Hindlimb muscle (tissue), 1 donor: ENCODE results near the gene BTBD9. TPM values are rescaled to one million over a fixed set of nuclear protein-coding genes. Genes with fewer than 3 reads are reported as not detected.

Source experiments
- DNase-seq: peaks from one replicate; pipeline ENCODE4 v3.0.0-alpha.2; 2013
- polyA plus RNA-seq: library from polyadenylated mRNA; unstranded; fragments of 120-200 nt; gene quantifications from one replicate; pipeline ENCODE4 v1.2.1, GENCODE V29; 2013; ENCODE audit not compliant: insufficient read length

Gene BTBD9
- polyA plus RNA-seq, 1 donor, result 8.1 TPM

DNA sequence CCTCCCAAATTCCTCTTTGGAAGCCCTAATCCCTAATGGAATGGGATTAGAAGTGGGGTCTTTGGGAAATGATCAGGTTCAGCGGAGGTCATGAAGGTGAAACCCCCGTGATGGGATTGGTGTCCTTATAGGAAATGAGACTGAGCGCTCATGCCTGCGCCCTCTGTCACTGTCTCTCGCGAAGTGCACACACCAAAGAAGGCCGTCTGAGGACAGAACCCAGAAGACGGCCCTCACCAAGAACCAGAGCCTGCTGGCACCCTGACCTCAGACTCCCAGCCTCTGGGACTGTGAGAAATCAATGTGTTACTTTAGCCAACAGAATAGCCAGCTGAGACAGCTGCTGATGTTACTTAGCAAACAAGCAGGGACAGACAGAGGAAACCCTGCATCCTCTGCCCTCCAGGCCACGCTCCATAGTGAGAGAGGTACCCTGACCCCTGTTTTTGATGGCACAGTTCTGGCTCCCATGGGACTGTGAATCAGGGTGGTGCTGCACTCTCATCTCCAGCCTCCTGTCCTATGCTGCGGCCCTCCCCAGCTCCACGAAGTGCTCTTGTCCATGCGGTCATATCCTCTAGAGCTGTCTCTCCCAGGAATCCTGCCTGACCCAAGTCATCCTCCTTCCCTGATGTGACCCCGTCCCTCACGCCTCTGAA, 450.9 kb downstream of the BTBD9 start:
- DNase-seq, result no peak

DNA sequence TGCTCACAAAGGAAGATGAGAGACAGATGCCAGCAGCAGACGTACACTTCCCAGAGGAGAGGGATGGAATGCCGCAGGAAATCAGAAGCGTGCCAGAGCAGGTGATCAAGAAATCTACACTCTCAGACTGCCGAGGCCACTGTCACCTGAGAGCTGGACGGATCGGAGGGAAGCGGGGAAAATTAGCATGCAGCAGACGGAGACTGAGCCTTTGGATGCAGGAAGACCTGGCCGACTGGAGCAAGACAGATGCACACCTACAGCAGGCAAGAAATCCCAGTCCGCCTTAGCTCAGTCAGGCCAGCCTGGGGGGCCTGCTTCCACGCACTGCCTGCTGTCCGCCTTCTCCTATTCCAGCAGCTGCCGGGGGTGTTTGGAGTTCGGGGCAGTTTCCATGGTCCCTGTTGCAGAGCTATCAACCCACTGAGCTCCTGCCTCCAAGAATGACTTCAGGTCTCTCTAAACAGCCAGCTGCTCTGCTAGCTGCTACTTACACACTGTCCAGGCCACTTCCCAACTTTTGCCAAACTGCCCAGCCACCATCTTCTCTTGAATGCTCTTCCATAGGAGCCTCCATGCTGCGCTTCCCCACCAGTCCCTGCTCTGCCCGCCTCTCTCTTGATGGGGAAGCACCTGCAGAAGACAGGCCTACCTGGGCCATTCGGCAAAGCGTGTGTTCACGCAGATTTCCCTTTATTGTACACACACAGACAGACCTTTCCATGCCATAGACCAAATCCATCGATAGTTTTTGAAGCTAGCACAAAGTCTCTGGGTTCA, 451.7 kb downstream of the BTBD9 start:
- DNase-seq, result no peak

GRCh38 chr6:38187325-38187724, 452.4 kb downstream of the BTBD9 start:
- no peak for DNase-seq

DNA sequence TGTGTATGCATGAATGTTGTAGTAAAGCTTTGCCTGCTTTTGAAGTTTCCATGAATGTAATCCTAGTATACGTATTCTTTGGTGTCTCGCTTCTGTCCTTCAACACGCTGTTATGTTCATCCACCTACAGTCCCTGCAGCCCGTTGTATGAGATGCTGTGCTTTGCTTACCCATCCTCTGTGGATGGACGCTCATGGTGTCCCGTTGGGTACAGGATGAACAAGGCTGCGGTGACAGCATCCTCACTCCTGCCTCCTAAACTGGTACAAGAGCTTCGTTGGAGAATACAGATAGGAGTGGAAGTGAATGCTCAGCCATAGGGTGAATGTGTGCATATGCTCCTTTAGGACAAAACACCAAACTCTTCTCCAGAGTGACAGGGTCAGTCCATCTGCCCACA, 454.0 kb downstream of the BTBD9 start:
- DNase-seq, result no peak

DNA sequence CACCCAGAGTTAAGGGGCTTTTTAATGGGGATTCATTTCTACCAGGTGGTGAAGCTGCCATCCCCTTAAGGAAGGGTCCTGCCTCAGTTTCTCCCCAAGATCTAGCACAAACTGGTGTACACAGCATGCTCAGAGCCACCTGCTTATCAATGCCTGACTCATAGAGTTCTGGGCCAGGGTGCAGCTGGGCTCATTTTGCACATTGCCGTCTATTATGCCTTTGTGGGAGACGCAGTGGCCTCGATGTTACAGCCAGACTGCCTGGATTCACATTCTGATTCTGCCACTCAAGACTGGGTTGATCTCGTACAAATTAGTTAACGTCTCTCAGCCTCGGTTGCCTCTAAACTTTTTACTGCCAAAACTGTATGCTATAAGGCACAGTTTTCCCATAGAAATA, 454.5 kb downstream of the BTBD9 start:
- no peak for DNase-seq

DNA sequence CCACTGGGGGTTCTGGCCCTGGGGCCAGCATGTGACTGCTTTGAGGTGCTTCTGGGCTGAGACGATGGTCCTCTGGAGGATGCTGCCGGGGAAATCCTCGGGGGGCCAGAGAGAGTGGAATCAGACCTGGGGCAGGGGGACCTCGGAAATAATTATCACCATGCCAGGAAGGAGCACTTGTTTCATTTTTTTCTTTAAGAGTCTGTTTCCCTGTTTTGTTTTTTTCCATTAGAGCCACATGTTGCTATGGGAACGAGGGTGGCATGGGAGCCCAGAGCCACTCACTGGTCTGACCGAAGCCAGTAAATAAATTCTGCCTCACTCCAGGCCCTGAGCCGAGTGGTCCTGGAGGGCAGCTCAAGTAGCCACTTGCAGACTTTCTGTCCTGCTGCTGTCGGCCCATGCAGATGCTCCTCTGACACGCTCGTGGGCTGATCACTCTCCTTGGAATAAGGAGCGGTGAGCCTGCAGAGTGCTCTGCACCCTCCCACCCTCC, 455.1 kb downstream of the BTBD9 start:
- DNase-seq, result no peak

DNA sequence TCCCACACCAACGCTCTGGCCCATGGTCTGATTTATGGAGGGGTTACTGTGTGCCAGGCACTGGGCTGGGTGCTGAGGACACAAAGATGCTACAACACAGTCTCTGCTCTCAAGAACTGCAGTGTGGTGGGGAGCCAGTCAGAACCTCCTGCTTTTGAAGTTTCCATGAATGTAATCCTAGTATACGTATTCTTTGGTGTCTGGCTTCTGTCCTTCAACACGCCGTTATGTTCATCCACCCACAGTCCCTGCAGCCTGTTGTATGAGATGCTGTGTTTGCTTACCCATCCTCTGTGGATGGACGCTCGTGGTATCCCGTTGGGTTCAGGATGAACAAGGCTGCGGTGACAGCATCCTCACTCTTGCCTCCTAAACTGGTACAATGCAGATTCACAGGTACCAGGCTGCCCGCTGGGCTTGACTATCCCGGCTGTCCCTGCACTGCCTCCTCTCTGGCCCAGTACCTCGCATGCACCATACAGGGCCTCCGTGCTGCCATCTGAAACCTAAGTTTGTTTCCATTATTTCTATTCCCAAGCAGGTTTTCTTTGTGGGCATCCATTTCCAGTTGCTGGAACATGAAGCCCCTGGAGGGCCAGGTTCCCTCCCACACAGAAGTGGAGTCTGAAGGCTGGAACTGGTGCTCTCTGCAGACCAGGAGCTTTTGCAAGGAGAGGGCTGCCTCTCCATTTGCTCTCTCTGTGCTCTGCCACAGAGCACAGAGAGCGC, 455.7 kb downstream of the BTBD9 start:
- no peak for DNase-seq

- no peak for DNase-seq
These were observed 457.3 kb downstream of the BTBD9 start for GRCh38 chr6:38182426-38182825.

DNA sequence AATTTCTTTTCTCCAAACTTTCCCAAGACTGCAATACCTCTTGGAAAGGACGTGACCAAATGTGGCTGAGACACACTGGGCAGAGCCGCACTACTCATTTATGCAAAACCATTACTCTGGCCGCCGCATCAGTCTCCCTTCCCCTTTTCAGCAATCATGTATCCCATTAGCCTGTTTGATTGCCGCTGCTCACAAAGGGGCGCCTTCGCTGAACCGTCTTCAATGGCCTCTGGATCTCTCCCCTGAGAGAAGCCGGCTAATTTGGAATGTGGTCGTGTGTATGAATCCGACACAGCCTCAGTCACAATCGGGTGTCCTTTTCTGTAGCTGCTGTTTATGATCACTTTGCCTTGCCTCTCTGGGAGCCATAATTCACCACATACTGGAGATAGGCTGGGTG, 459.1 kb downstream of the BTBD9 start:
- no peak for DNase-seq

- DNase-seq, result no peak
These were observed 459.8 kb downstream of the BTBD9 start for GRCh38 chr6:38179794-38180430.

DNA sequence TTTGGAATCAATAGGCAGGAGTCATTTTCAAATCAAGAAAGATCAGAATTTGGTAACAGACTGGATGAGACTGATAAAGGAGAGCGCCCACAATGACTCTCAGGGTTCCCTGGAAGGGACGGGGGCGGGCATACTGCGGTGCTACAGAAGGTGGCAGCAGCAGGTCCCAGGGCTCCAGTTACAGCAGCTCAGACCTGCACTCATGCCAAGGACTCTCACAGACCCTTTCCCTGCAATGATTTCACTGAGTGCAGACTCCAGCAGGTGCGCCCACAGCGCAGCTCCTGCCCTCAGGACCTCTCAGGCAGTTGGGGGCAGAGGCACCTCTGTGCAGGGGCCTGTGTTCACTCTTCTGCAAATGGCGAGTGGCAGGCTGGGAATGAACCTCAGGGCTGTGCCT, 460.4 kb downstream of the BTBD9 start:
- no peak for DNase-seq

DNA sequence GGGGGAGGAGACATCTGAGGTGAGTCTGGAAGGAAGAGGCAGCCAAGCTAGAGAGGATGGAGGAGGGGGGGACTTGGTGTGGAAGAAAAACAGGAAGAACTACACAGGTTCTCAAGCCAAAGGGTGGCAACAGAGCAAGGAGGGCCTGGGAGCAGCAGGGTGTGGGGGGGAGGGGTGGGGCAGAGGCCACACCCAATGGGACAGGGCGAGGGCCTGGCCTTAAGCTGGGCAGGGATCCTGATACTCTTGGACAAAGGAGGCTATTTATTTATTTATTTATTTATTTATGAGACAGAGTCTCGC, 461.2 kb downstream of the BTBD9 start:
- no peak for DNase-seq

DNA sequence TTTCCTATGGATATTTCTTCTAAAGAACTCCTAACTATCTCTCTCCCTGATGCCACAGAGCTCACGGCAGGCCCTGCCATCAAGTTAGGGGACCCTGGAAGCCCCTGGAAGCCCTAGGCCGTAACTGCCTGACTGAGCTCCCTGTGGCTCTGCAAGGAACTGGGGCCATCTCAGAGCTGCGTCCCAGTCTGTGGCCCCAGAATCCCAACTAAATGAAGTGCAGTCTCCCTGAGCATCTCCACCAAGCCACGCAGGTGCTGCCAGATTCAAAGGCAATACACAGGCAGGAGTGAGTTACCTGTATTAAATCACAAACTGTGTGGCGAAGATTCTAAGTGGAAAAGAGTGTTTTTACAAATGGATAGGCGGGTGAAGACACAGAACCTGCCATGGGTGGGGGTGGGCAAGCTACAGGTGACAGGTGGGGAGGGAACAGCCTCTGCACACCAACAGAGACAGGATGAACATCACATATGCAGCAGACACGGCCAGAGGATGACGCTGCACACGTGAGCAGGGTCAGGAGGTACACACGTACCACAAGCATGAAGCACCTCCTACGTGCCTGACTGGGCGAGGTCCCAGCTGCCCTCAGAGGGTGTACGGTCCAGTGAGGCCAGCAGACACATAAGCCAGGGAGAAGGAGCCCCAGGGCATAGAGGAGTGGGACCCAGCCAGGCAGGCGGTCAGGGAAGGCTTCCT, 461.7 kb downstream of the BTBD9 start:
- no peak for DNase-seq

GRCh38 chr6:38176797-38177751, 462.7 kb downstream of the BTBD9 start:
- no peak for DNase-seq

- DNase-seq, result no peak
These were observed 463.9 kb downstream of the BTBD9 start for GRCh38 chr6:38175786-38176185.

DNA sequence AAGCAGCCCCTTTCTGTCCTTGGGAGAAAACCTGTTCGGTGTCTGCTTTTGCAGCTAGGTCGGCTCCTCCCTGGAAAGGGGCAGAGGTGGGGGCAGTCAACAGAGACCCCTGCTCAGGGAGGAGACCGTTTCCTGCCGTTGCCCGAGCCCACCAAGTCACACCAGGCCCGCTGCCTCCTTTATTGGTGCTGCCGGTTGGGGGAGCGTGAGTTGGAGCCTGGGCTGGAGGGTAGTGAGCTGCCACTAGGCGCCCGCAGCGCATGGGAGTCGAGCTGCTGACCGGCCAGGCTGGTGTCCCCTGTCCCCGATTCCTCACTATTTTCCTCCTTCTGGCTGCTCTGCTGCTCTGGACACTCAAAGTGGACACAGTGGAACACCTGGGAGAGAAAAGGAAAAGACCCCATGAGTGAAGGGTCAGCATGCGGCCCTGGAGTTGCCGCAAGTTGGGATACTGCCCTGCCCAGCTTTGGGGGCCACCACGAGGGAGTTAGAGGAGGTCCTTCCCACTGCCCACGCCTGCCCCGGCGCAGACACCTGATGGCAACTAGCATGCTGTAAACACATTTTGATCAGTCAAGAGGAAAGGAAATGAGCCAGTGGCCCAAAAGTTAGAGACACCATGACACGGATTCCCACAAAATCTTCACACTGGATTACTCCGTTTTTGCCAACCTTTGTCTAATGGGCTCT, 464.8 kb downstream of the BTBD9 start:
- no peak for DNase-seq

DNA sequence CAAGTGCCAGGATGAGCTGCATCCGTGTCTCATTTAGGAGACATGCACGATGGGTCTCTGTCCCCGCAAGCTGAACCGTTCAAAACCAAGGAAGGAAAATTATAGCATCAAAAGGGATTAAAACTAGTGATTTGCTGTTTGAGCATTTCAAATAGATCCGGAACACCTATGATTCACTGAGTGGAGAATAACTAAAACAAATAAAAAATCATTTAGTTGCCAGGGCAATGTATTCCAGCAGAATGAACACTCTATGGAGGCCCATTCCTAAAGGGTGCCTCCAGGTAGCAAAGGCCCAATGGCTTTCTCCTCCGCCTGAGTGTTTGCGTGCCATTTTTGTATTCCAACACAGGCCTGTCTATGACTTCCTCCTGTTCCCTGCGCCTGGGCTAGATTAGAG, 465.4 kb downstream of the BTBD9 start:
- DNase-seq, result no peak

- DNase-seq, result no peak
These were observed 465.8 kb downstream of the BTBD9 start for GRCh38 chr6:38173909-38174308.

DNA sequence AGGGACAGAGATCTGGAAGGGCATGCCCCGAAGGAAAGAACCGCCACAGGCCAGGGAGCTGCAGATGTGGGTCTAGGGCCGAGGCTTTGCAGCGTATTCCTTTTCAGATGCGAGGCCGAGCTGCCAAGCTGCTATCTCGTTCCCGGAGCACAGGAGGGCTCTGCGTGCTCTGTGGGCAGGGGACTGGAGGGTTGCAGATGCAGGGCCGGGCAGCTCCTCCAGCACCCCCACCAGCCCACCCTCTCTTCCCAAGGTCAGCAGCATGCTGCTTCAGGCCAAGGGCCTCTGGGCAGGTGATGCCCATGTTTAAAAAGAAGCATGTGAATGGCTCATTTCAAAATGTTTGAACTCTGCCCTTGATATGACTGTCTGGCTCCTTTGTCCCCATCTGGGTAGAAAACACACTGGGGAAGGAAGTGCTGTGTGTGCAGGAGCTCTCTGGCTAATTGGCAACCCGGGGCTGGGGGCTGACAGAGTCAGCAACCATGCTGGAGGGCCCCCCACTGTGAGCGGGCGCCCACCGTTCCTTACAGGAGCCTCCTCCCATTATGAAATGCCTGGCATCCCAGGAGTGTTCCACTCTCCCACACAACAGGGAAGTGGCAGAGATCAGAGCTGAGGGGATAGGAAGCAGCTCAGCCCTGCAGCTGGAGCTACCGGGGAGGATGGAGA, 466.9 kb downstream of the BTBD9 start:
- no peak for DNase-seq
